ENCODE measurements around the gene PFKP. TPM values are rescaled to one million over a fixed set of nuclear protein-coding genes. Genes with fewer than 3 reads are reported as not detected.

Gene PFKP
- total RNA-seq, 1 donor from 2014 or later = 42.8 TPM

DNA sequence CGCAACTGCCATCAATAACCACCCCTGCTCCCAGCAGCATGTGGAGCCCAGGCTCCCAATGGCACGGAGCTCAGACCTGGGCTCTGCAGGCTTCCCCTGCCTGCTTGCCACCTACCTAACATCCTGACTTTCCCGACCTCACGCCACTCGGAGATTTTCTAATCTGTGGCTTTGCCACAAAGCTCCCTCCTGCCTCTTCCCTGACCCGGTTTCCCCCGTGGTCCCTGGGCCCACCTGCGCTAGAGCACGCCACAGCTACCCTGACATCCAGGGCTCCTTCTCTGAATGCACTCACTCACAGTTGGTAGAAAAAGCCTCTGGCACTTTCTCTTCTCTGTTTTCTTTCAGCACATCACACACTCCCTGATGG is 85.2 kb downstream of the PFKP start:
- no peak overlapping the region for H3K4me3 Mint-ChIP-seq
- peaks cover 95% of the 10 kb centered on the region for H3K36me3 Mint-ChIP-seq (ENCODE audit: low read depth)
- H3K27ac Mint-ChIP-seq = no peak overlapping the region
- H3K27me3 Mint-ChIP-seq = no peaks in the 10 kb centered on the region
- ATAC-seq (ENCODE audit: low read depth) (no peak), DNase-seq (no peak)
- TF ChIP-seq, protein P1, sequence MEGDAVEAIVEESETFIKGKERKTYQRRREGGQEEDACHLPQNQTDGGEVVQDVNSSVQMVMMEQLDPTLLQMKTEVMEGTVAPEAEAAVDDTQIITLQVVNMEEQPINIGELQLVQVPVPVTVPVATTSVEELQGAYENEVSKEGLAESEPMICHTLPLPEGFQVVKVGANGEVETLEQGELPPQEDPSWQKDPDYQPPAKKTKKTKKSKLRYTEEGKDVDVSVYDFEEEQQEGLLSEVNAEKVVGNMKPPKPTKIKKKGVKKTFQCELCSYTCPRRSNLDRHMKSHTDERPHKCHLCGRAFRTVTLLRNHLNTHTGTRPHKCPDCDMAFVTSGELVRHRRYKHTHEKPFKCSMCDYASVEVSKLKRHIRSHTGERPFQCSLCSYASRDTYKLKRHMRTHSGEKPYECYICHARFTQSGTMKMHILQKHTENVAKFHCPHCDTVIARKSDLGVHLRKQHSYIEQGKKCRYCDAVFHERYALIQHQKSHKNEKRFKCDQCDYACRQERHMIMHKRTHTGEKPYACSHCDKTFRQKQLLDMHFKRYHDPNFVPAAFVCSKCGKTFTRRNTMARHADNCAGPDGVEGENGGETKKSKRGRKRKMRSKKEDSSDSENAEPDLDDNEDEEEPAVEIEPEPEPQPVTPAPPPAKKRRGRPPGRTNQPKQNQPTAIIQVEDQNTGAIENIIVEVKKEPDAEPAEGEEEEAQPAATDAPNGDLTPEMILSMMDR (IDR thresholded peaks at IDR 0.05) = no peak
- POLR2A ChIA-PET = interaction anchor here (0.9 kb wide), 1 partner anchor 35 kb away, joined by 4 read pairs; no protein-coding TSS in a partner anchor
- intact Hi-C loops (cut with micrococcal nuclease) = no loop called here
- H3K9me3 Mint-ChIP-seq = no peaks in the 10 kb centered on the region
- CTCF ChIA-PET = no interaction called here
- H3K4me1 Mint-ChIP-seq = no peaks in the 10 kb centered on the region

DNA sequence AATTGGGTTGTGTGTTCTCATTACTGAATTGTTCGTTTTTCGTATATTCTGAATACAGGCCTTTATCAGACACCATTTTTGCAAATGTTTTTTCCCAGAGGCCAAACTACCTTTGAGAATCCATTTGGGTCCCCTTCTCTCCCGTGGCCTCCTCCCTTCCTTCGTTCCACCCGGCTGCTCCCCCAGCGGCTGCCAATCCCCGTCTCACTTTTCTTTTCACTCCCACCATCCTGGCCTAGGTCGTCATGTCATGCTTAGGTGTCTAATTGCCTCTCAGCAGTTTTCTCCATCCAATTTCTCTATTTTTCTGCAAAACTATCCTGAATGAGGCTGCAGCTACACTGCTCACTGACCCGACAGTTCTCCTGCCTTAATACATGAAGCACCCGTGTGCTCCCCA is 87.3 kb downstream of the PFKP start:
- no peak for ATAC-seq (ENCODE audit: low read depth)
- Mint-ChIP-seq H3K27me3 (no peaks in the 10 kb centered on the region), H3K36me3 (ENCODE audit: low read depth) (peaks cover 95% of the 10 kb centered on the region), H3K9me3 (no peaks in the 10 kb centered on the region), H3K4me3 (no peak overlapping the region), H3K27ac (no peak overlapping the region), H3K4me1 (no peaks in the 10 kb centered on the region)
- POLR2A ChIA-PET = no interaction called here
- intact Hi-C loops (cut with micrococcal nuclease) = no loop called here
- CTCF ChIA-PET = no interaction called here
- no peak for DNase-seq
- TF ChIP-seq, protein P1 (IDR thresholded peaks at IDR 0.05) = no peak

DNA sequence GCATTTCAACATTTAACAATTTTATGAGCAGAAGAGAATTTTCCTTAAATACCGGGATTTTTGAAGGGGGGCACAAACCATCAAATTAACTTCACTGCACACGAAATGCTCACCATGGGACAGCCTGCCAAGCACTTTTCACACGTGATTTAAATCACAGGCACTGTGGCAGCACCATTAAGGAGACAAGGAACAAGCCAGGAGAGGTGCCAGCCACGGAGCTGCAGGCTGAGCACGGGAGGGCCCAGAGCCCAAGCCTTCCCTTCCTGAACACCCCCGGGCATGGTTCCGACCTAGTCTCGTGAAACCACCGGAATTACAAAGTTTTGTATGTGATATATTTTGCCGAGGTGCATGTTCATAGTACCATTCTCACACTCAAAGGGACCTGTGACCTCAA is 91.8 kb downstream of the PFKP start:
- H3K9me3 Mint-ChIP-seq = no peaks in the 10 kb centered on the region
- H3K27ac Mint-ChIP-seq = no peak overlapping the region
- CTCF ChIA-PET = no interaction called here
- peaks cover 87% of the 10 kb centered on the region for H3K36me3 Mint-ChIP-seq (ENCODE audit: low read depth)
- POLR2A ChIA-PET = no interaction called here
- no peak overlapping the region for H3K4me3 Mint-ChIP-seq
- H3K27me3 Mint-ChIP-seq = no peaks in the 10 kb centered on the region
- no peaks in the 10 kb centered on the region for H3K4me1 Mint-ChIP-seq
- intact Hi-C loops (cut with micrococcal nuclease) = no loop called here
- ATAC-seq (ENCODE audit: low read depth) (no peak), DNase-seq (no peak)
- TF ChIP-seq, protein P1 (IDR thresholded peaks at IDR 0.05) = no peak

DNA sequence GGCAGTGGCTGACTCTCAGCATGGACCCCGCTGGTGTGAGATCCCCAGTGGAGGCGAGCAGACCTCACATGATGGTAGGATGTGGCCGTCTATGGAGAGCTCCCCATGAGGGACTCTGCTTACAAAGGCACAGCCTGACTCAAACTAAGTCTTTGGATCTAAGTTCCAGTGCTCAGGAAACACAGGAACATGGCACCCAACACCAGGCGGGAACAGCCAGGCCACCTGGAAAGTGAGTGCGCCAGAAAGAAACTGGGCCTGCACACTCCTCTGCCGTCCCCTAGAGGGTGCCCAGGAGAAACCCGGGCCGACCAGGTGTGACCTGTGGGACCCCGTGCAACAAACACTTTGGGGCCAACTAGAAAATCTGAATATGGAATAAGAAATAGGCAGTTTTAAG is 95.2 kb downstream of the PFKP start:
- TF ChIP-seq, protein P1 (IDR thresholded peaks at IDR 0.05) = no peak
- DNase-seq = no peak
- intact Hi-C loops (cut with micrococcal nuclease) = no loop called here
- no peak for ATAC-seq (ENCODE audit: low read depth)
- ChIA-PET CTCF (no interaction called here), POLR2A (no interaction called here)
- Mint-ChIP-seq H3K27me3 (no peaks in the 10 kb centered on the region), H3K4me3 (no peak overlapping the region), H3K4me1 (no peaks in the 10 kb centered on the region), H3K27ac (no peak overlapping the region), H3K36me3 (ENCODE audit: low read depth) (peaks cover 87% of the 10 kb centered on the region), H3K9me3 (no peaks in the 10 kb centered on the region)

DNA sequence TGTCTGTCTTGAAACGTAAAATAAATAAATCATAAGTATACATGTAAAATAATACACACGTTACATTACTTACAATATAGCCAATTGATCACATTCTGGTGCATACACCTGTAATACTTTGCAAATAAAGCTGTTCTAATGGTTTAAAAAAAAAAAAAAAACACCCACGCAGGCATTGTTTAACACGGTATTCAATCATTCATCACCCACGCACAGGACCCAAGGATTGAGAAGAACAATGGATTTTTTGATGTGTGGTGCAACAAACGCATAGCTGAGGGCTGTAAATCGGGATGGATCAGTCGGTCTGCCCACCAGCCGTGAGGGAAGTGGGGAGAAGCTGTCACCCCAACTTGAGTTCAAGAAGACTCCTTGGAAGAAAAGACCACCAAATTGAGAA is 96.5 kb downstream of the PFKP start:
- H3K9me3 Mint-ChIP-seq = no peaks in the 10 kb centered on the region
- intact Hi-C loops (cut with micrococcal nuclease) = no loop called here
- CTCF ChIA-PET = interaction anchor here (0.8 kb wide), 1 partner anchor 9 kb away, joined by 3 read pairs; the partner anchor contains the start of gene PITRM1

More for the DNA sequence above, 96.5 kb downstream of the PFKP start:
- POLR2A ChIA-PET = interaction anchor here (1.4 kb wide), 1 partner anchor 8 kb away, joined by 3 read pairs; the partner anchor contains the start of gene PITRM1
- no peak overlapping the region for H3K27ac Mint-ChIP-seq
- ATAC-seq (ENCODE audit: low read depth) (no peak), DNase-seq (no peak)
- no peak overlapping the region for H3K4me3 Mint-ChIP-seq
- H3K4me1 Mint-ChIP-seq = no peaks in the 10 kb centered on the region
- peaks cover 86% of the 10 kb centered on the region for H3K36me3 Mint-ChIP-seq (ENCODE audit: low read depth)
- TF ChIP-seq, protein P1 (IDR thresholded peaks at IDR 0.05) = no peak
- no peaks in the 10 kb centered on the region for H3K27me3 Mint-ChIP-seq
